OCI-LY7 (cell line): ENCODE measurements around the gene RIPPLY1. TPM values are rescaled to one million over a fixed set of nuclear protein-coding genes. Genes with fewer than 3 reads are reported as not detected.

Experiments used
- BruUV-seq: library from RNA; stranded (reverse); fragments of 400-500 nt; replicated peaks from 2 replicates; lab custom pipeline; 2021; lab: Mats Ljungman, UMichigan
- CTCF ChIA-PET: fragments of 300-600 bp; sonication (Branson Sonifier 250); formaldehyde crosslinking; loops from one replicate; lab custom pipeline; 2022; ENCODE audit warnings: antibody characterized with exemption; ENCODE audit not compliant: unreplicated experiment; lab: Charles Lee
- POLR2A ChIA-PET: fragments of 300-600 bp; sonication (Branson Sonifier 250); formaldehyde crosslinking; loops from one replicate; lab custom pipeline; 2022; ENCODE audit warnings: antibody characterized with exemption; lab: Charles Lee
- DNase-seq: peaks from one replicate; pipeline ENCODE4 v3.0.0-alpha.2; 2015; ENCODE audit warnings: low spot score
- H2AFZ ChIP-seq: fragments of 200-600 bp; sonication (generic), shearing (Covaris generic); 2 replicates; pipeline ENCODE4 v1.6.1; 2014; ENCODE audit warnings: mild to moderate bottlenecking, antibody characterized with exemption, low read length, moderate library complexity
- H3K27ac ChIP-seq: fragments of 200-600 bp; sonication (generic); 2 replicates; pipeline ENCODE4 v1.5.1; 2014; ENCODE audit warnings: mixed run types, low read depth, mild to moderate bottlenecking, moderate library complexity, low read length, inconsistent platforms; ENCODE audit not compliant: poor library complexity, severe bottlenecking
- H3K36me3 ChIP-seq: fragments of 200-600 bp; sonication (generic); 2 replicates; pipeline ENCODE4 v1.6.1; 2014; ENCODE audit warnings: mild to moderate bottlenecking, antibody characterized with exemption, low read length, moderate library complexity, mixed read lengths; ENCODE audit not compliant: insufficient read depth
- H3K4me1 ChIP-seq: fragments of 200-600 bp; sonication (generic); 2 replicates; pipeline ENCODE4 v1.5.1; 2014; ENCODE audit warnings: mild to moderate bottlenecking, low read length; ENCODE audit not compliant: insufficient read depth, poor library complexity, severe bottlenecking
- H3K4me2 ChIP-seq: fragments of 200-600 bp; sonication (generic); 2 replicates; pipeline ENCODE4 v1.6.1; 2014; ENCODE audit warnings: mild to moderate bottlenecking, low read length
- H3K4me3 ChIP-seq: fragments of 200-600 bp; sonication (generic); 2 replicates; pipeline ENCODE4 v1.5.1; 2014; ENCODE audit warnings: mild to moderate bottlenecking, low read depth, low read length; ENCODE audit not compliant: poor library complexity, severe bottlenecking
- H3K79me2 ChIP-seq: fragments of 200-600 bp; sonication (generic); 2 replicates; pipeline ENCODE4 v1.6.1; 2016; ENCODE audit warnings: low read depth, mild to moderate bottlenecking, low read length, moderate library complexity, mixed read lengths; ENCODE audit not compliant: insufficient read depth
- H3K9me2 ChIP-seq: fragments of 200-600 bp; sonication (generic); 2 replicates; pipeline ENCODE4 v1.6.1; 2016; ENCODE audit warnings: mild to moderate bottlenecking, low read length, mixed read lengths; ENCODE audit not compliant: insufficient read depth
- H3K9me3 ChIP-seq: fragments of 200-600 bp; sonication (generic); 2 replicates; pipeline ENCODE4 v1.6.1; 2014; ENCODE audit warnings: mild to moderate bottlenecking, mixed run types, low read length, mixed read lengths
- H4K20me1 ChIP-seq: fragments of 200-600 bp; sonication (generic); 2 replicates; pipeline ENCODE4 v1.6.1; 2014; ENCODE audit warnings: mild to moderate bottlenecking, antibody characterized with exemption, low read length, moderate library complexity, mixed read lengths; ENCODE audit not compliant: insufficient read depth
- CTCF ChIP-seq: fragments of 200-600 bp; sonication (generic); conservative IDR thresholded peaks from 2 replicates; pipeline ENCODE4 v1.5.1; 2014; ENCODE audit warnings: mild to moderate bottlenecking, antibody characterized with exemption, low read length, moderate library complexity, mixed read lengths
- EZH2phosphoT487 ChIP-seq: fragments of 200-600 bp; sonication (generic); IDR thresholded peaks from 2 replicates; pipeline ENCODE4 v1.6.1; 2018; ENCODE audit warnings: low read depth, borderline replicate concordance, mild to moderate bottlenecking, mixed run types, antibody characterized with exemption, low read length, moderate library complexity, mixed read lengths
- intact Hi-C: fragments of 100-400 bp; cut with micrococcal nuclease; formaldehyde crosslinking; loops from one replicate; pipeline ENCODE4 v1.10.0; 2022; ENCODE audit not compliant: unreplicated experiment
- total RNA-seq, 2 experiments: library from RNA; depleted of rRNA in 1 of 2; stranded (reverse); fragments of >200 nt in 1 of 2; shearing (Covaris generic) in 1 of 2; gene quantifications; 2 replicates each; pipeline ENCODE4 v1.2.3, GENCODE V29; 2014 to 2022

RIPPLY1 gene
- total RNA-seq, 2 experiments from 2014 or later, result not detected

GRCh38 chrX:106891762-106892460 is 11.2 kb downstream of the RIPPLY1 start:
- BruUV-seq, result no TSS peak
- H3K4me1 ChIP-seq, result no peaks in the 10 kb centered on the region
- CTCF ChIA-PET, result interaction anchor here (0.6 kb wide), 1 partner anchor 13 kb away, joined by 3 read pairs; no protein-coding TSS in a partner anchor

GRCh38 chrX:106889468-106889867 is 13.7 kb downstream of the RIPPLY1 start:
- no peak overlapping the region for H3K4me2 ChIP-seq
- intact Hi-C loops, result no loop called here
- no peak overlapping the region for H2AFZ ChIP-seq
- BruUV-seq, result no TSS peak
- POLR2A ChIA-PET, result no interaction called here
- H3K27ac ChIP-seq, result no peak overlapping the region
- H3K9me3 ChIP-seq, result no peaks in the 10 kb centered on the region
- H3K79me2 ChIP-seq, result no peaks in the 10 kb centered on the region
- CTCF ChIA-PET, result no interaction called here
- no peak overlapping the region for H3K4me3 ChIP-seq
- H4K20me1 ChIP-seq, result no peaks in the 10 kb centered on the region
- H3K9me2 ChIP-seq, result no peaks in the 10 kb centered on the region
- DNase-seq, result no peak
- H3K36me3 ChIP-seq, result no peaks in the 10 kb centered on the region
- H3K4me1 ChIP-seq, result no peaks in the 10 kb centered on the region
- TF ChIP-seq CTCF, result no peak
- no peak for TF ChIP-seq EZH2phosphoT487

More at GRCh38 chrX:106891762-106892460, 11.2 kb downstream of the RIPPLY1 start:
- TF ChIP-seq EZH2phosphoT487, result no peak
- no peak for TF ChIP-seq CTCF
- no peak overlapping the region for H3K4me3 ChIP-seq
- H3K9me2 ChIP-seq, result no peaks in the 10 kb centered on the region
- POLR2A ChIA-PET, result no interaction called here
- no peaks in the 10 kb centered on the region for H3K79me2 ChIP-seq
- no peak overlapping the region for H3K27ac ChIP-seq
- H2AFZ ChIP-seq, result no peak overlapping the region
- H3K9me3 ChIP-seq, result no peaks in the 10 kb centered on the region
- H4K20me1 ChIP-seq, result no peaks in the 10 kb centered on the region
- DNase-seq, result no peak
- H3K4me2 ChIP-seq, result no peak overlapping the region
- no peaks in the 10 kb centered on the region for H3K36me3 ChIP-seq
- intact Hi-C loops, result loop anchor here (10.0 kb wide), 2 partner anchors 773 to 1003 kb away; no protein-coding TSS in a partner anchor

- H3K4me3 ChIP-seq, result no peak overlapping the region
- no peaks in the 10 kb centered on the region for H3K4me1 ChIP-seq
- H4K20me1 ChIP-seq, result no peaks in the 10 kb centered on the region
- no peaks in the 10 kb centered on the region for H3K79me2 ChIP-seq
- TF ChIP-seq EZH2phosphoT487 (no peak), CTCF (no peak)
- no peaks in the 10 kb centered on the region for H3K9me2 ChIP-seq
- no peaks in the 10 kb centered on the region for H3K36me3 ChIP-seq
- intact Hi-C loops, result no loop called here
- no TSS peak for BruUV-seq
- no peak for DNase-seq
- H3K4me2 ChIP-seq, result no peak overlapping the region
- POLR2A ChIA-PET, result interaction anchor here (0.6 kb wide), 1 partner anchor 33 kb away, joined by 3 read pairs; no protein-coding TSS in a partner anchor
- CTCF ChIA-PET, result no interaction called here
- H2AFZ ChIP-seq, result no peak overlapping the region
- H3K9me3 ChIP-seq, result no peaks in the 10 kb centered on the region
- H3K27ac ChIP-seq, result no peak overlapping the region
Measured at GRCh38 chrX:106875151-106875550, 28.0 kb downstream of the RIPPLY1 start.
